PFSK-1 (cell line): Measurements from ENCODE around the gene TMPRSS12.

Source experiments
- FOXP2 ChIP-seq: optimal IDR thresholded peaks from 2 replicates; pipeline ENCODE3; 2011; ENCODE audit warnings: borderline replicate concordance, control low read depth, inconsistent platforms; ENCODE audit not compliant: insufficient read depth; ENCODE audit errors: extremely low read length, extremely low read depth
- POLR2AphosphoS5 ChIP-seq: IDR thresholded peaks from 2 replicates; pipeline ENCODE4 v1.6.1; 2012; ENCODE audit warnings: low read depth, mild to moderate bottlenecking, control low read depth, low read length, moderate library complexity
- SIN3A ChIP-seq: IDR thresholded peaks from 2 replicates; pipeline ENCODE4 v1.6.1; 2012; ENCODE audit warnings: mild to moderate bottlenecking, low read length, moderate library complexity, borderline replicate concordance; ENCODE audit not compliant: insufficient read depth
- TAF1 ChIP-seq: IDR thresholded peaks from 2 replicates; pipeline ENCODE4 v1.6.1; 2012; ENCODE audit warnings: low read length, control low read depth, borderline replicate concordance; ENCODE audit not compliant: insufficient read depth
- TF ChIP-seq, protein P1 (sequence below), 2 experiments: IDR thresholded peaks; 2 replicates each; pipeline versions ENCODE4 v1.6.1 to v1.8.0; 2011 to 2012; ENCODE audit warnings: low read depth in 2 of 2, low read length in 2 of 2, control low read depth in 1 of 2, inconsistent platforms in 1 of 2, mild to moderate bottlenecking in 1 of 2, moderate library complexity in 1 of 2; ENCODE audit not compliant: insufficient read depth in 1 of 2

Gene TMPRSS12

DNA sequence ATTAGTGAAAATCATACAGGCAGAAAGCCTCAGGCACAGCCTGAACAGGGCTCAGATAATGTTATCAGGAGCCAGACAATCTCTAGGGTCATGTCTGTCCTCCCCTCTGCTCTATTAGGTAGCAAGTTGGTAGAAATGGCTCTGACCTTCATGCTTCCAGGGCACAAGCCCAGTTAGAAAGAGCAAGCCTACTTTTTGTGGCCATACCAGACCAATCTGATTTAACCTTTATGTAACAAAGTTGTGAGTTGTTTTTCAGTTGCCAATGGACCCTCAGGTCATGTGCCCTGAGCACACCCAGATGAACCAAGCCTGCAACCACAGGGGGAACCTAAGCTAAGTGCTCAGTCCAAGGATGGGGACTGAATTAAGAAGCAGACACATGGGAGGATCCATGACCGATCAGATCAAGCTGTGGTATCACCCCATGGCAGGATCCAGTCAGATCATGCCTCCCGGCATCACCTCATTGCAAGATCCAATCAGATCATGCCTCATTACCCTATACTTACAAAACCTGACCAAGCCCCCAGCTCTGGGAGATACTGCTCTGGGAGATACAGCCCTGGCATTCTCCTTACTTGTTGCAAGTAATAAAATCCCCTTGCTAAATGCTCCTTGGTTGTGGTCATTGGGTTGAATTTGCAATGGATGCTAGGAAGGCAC lies 90.9 kb downstream of the TMPRSS12 start:
- TF ChIP-seq, protein P1, sequence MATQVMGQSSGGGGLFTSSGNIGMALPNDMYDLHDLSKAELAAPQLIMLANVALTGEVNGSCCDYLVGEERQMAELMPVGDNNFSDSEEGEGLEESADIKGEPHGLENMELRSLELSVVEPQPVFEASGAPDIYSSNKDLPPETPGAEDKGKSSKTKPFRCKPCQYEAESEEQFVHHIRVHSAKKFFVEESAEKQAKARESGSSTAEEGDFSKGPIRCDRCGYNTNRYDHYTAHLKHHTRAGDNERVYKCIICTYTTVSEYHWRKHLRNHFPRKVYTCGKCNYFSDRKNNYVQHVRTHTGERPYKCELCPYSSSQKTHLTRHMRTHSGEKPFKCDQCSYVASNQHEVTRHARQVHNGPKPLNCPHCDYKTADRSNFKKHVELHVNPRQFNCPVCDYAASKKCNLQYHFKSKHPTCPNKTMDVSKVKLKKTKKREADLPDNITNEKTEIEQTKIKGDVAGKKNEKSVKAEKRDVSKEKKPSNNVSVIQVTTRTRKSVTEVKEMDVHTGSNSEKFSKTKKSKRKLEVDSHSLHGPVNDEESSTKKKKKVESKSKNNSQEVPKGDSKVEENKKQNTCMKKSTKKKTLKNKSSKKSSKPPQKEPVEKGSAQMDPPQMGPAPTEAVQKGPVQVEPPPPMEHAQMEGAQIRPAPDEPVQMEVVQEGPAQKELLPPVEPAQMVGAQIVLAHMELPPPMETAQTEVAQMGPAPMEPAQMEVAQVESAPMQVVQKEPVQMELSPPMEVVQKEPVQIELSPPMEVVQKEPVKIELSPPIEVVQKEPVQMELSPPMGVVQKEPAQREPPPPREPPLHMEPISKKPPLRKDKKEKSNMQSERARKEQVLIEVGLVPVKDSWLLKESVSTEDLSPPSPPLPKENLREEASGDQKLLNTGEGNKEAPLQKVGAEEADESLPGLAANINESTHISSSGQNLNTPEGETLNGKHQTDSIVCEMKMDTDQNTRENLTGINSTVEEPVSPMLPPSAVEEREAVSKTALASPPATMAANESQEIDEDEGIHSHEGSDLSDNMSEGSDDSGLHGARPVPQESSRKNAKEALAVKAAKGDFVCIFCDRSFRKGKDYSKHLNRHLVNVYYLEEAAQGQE (IDR thresholded peaks at IDR 0.05; ENCODE audit: insufficient read depth in 1 of 2, low read depth in 2 of 2, low read length in 2 of 2), result no peak
- TF ChIP-seq FOXP2 (no peak), SIN3A (no peak), TAF1 (no peak), POLR2AphosphoS5 (no peak)

DNA sequence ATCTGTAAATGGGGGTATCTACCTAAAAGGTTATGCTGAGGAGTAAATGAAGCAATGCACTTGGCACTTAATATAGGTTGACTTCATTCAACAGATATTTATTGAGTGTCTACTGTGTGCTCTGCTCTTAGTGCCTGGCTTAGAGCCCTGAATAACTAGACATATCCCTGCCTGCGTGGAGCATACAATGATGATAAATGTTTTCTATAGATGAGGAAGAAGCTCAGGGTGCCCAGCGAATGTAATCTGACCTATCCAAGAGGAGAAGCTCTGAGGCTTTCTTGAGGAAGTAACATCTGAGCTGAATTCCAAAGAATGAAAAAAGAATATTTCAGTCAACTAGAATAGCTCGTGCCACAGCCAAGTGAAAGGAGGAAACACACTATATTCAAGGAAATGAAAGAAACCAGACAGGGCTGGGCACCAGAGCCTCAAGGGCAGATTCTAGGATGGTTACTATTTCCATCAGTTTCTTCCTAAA lies 91.7 kb downstream of the TMPRSS12 start:
- TF ChIP-seq, protein P1 (IDR thresholded peaks at IDR 0.05; ENCODE audit: insufficient read depth in 1 of 2, low read depth in 2 of 2, low read length in 2 of 2), result no peak
- no peak for TF ChIP-seq POLR2AphosphoS5
- no peak for TF ChIP-seq SIN3A
- TF ChIP-seq FOXP2, result no peak
- TF ChIP-seq TAF1, result no peak

DNA sequence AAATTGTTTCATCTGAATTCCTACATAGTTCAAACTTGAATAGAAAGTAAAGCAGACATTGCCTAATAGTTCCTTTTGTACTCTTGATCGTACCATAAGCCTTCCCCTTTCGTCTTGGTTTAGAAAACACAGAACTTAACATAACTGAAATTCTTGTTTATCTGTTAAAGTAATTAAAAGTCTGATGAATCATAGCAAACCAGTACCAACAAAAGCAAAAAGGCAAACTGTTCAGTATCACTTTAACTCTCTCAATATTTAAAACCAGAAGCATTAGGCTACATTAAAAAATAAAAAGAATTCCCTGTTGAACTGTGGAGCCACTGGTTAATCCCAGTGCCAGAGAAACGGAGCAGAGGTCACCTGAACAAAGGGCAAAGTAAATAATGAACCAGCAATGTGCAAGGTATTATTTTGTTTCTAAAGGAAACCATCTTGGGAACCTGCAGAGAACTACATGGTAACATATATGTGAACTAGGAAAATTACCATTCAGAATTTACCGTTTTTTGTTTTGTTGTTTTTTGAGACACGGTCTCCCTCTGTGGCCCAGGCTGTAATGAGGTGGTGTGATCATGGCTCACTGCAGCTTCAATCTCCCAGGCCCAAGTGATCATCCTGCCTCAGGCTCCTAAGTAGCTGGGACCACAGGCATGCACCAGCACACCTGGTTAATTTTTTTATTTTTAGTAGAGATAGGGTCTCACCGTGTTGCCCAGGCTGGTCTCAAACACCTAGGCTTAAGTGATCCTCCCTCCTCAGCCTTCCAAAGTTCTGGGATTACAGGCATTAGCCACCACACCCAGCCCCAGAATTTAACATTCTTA lies 92.5 kb downstream of the TMPRSS12 start:
- TF ChIP-seq TAF1 (no peak), FOXP2 (no peak), SIN3A (no peak), POLR2AphosphoS5 (no peak)
- TF ChIP-seq, protein P1 (IDR thresholded peaks at IDR 0.05; ENCODE audit: insufficient read depth in 1 of 2, low read depth in 2 of 2, low read length in 2 of 2), result no peak

DNA sequence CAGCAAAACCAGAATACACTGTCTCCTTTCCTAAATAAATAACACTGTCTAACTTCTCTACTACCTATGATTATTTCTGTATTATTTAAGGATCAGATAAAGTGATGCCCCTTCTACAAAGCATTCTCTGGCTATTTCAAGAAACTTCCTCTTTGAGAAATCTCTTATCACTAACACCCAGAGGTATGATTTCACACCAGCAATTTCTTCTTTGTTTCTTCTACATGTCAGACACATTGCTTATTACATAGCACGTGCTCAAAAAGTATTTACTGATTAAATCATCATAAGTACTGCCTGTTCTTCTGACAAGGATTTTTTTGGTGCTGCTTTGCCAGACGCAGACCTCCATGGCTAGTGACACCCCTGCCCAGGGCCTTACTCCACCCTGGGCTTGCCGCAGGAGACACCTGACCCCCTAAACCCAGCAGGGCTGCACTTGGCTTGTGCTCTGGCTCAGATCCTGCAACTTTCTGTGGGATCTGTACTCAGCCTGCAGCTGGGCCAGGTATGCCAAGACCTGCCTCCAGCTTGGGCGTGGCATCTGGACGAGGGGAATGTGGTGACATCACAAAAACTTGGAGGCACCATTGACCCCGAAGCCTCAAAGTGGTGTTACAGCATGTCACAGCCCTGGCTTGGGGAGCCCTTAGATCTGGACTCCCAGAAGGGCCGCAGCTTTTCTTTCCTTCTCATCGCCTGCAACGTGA lies 94.2 kb downstream of the TMPRSS12 start:
- TF ChIP-seq TAF1 (no peak), FOXP2 (no peak), SIN3A (no peak), POLR2AphosphoS5 (no peak)
- TF ChIP-seq, protein P1 (IDR thresholded peaks at IDR 0.05; ENCODE audit: insufficient read depth in 1 of 2, low read depth in 2 of 2, low read length in 2 of 2), result no peak
